Skin epidermis (tissue), 12 donors: ENCODE data around the gene ZFR.

Source experiments
- H3K27ac ChIP-seq, 21 experiments: fragments of 200-600 bp; sonication (generic) in 11 of 21; one replicate each; pipeline ENCODE4 v1.5.0; 2020; ENCODE audit warnings: mild to moderate bottlenecking in 3 of 21, inconsistent platforms in 2 of 21, moderate library complexity in 2 of 21
- H3K4me3 ChIP-seq, 7 experiments: fragments of 200-600 bp; sonication (generic) in 2 of 7; one replicate each; pipeline ENCODE4 v1.5.0; 2020; ENCODE audit warnings: inconsistent platforms in 2 of 7, mild to moderate bottlenecking in 2 of 7, moderate library complexity in 1 of 7

ZFR gene

GRCh38 chr5:32444431-32445286, at the start of gene ZFR:
TSS of gene ZFR (minus strand) at chr5:32444740. CDS start at chr5:32444658, 82 bp downstream.
- Histone ChIP-seq H3K27ac (peak within 1 kb of the TSS; percentile 87 to 99 (median 97)), H3K4me3 (peak within 1 kb of the TSS; percentile 70 to 95 (median 90))

- Histone ChIP-seq H3K27ac (no peak overlapping the region), H3K4me3 (no peak overlapping the region)
Measured at GRCh38 chr5:32490972-32491557, 46.5 kb upstream of the ZFR start.

DNA sequence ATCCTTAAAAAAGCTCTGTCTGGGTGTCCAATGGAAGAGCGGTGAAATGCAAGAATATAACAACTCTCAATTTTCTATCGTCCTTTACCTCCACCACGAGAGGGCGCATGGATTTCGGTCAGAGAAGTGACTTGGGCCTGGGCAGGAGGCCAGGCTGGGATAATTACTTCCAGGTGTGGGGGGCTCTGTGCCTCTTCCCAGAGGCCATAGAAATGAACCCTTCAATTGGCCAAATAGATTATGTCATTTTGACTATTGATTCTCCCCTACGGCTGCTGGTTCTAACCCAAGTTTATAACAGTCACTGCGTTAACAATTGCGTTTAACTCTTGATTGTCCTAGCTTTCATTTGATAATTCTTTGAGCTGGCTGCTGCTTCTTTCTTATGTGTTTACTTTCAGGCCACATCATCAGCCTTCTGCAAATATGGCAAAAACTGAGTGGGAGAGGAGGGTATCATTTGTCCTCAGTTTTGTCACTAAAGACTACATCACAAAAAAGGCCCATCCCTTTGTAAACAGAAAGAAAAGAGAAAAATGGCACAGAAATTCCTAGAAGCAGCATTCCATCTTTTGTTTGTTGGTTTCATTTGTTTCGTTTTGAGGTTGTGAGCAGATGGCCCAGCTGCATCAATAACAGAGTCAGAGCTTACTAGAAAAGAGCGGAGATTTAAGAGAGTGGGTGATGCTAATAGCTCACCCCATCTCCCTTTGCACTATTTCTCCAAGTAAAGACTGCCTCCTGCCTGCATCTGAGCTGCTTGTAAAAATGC, 45.4 kb upstream of the ZFR start:
- no peak overlapping the region for H3K27ac ChIP-seq
- H3K4me3 ChIP-seq, result no peak overlapping the region

- no peak overlapping the region for H3K27ac ChIP-seq
- no peak overlapping the region for H3K4me3 ChIP-seq
Measured at GRCh38 chr5:32487424-32487823, 42.9 kb upstream of the ZFR start.

DNA sequence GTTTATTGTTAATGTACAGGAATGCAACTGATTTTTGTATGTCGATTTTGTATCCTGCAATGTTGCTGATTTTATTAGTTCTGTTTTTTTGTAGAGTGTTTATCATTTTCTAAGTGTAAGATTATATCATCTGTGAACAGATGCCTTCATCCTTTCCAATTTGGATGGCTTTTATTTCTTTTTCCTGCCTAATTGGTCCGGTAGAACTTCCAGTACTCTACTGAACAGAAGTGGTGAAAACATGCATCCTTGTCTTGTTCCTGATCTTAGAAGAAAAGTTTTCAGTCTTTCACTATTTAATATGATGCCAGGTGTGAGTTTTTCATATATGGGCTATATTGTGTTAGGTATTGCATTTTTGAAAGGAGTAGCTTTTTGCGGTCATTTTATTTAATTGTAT, 42.5 kb upstream of the ZFR start:
- Histone ChIP-seq H3K4me3 (no peak overlapping the region), H3K27ac (no peak overlapping the region)

- Histone ChIP-seq H3K4me3 (no peak overlapping the region), H3K27ac (no peak overlapping the region)
Measured at GRCh38 chr5:32482193-32482592, 37.7 kb upstream of the ZFR start.

GRCh38 chr5:32479096-32479495, 34.6 kb upstream of the ZFR start:
- Histone ChIP-seq H3K4me3 (no peak overlapping the region), H3K27ac (no peak overlapping the region)

DNA sequence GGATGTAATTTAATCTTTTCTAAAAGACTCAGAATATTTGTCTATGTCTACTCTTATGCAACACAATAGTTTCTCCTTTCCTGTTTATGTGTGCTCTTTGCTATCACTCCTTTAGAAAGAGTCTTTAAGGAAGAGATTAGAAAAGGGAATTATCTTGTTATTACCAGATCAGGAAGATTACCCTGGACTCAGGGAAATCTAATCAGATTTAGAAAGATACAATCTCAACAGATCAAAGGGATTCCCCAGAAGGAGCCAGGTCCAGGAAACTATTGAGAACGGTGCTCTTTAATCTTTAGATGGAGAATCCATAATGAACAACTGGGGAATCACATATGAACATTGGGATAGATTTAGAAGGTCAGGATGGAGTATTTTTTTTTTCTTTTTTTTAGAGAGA, 32.4 kb upstream of the ZFR start:
- Histone ChIP-seq H3K27ac (no peak overlapping the region), H3K4me3 (no peak overlapping the region)

DNA sequence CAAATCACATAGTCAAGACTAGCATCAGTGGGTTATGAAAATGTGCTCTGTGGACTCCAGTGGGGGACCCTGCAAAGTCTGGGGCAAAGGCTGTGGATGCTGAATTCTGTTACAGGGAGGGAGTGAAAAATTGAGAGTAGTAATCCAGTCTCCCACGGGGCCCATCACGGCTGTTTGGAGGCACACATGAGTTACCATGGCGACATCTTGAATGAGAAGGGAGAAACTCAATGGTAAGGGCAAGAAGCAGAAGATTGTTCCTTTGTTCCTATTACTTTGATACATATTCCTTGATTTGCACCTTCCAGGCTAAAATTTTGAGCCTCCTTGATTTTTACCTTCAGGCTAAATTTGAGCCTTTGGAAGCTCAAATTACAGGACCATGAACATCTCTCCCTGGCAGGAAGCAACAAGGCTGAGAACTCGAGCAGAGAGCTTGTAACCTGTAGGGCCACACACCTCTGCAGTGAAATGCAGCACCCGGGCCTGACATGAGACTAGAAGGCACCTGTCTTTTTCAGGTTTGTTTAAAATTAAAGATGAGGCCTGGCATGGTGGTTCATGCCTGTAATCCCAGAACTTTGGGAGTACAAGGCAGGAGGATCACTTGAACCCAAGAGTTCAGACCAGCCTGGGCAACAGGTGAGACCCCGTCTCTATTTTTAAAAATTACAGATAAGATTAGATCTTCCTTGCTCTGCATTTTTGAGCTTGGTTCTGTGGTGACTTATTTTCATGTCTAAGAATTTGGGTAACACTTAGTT, 31.0 kb upstream of the ZFR start:
- no peak overlapping the region for H3K4me3 ChIP-seq
- no peak overlapping the region for H3K27ac ChIP-seq

DNA sequence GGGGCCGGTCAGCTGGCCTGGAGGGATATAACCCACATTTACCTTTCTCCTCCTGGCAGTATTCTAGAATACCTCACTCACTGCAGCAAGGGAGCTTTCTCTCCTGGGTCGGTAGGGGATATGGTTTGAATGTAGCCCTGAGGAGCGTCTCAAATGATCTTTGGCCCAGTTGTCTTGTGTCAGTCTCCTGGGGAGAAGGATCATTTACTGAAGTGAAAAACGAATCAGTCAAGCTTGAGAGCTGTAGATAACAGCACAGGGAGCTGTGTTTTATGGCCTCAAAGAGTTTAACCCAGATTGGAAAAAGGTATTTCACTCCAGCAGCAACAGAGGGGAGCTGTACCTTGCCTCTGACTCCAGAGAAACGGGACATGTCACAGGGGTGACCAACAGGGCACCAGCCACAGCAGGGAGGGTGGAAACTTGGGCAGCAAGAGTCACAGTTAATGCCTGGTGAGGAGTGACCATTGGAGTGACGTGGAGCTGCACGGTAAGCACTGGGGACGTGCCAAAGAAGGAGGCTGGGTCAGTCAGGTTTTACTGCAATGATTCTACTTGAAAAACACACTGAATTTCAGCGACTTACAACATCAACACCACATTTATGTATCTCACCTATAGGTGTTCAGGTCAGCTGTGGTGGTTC, 29.8 kb upstream of the ZFR start:
- Histone ChIP-seq H3K4me3 (no peak overlapping the region), H3K27ac (no peak overlapping the region)

DNA sequence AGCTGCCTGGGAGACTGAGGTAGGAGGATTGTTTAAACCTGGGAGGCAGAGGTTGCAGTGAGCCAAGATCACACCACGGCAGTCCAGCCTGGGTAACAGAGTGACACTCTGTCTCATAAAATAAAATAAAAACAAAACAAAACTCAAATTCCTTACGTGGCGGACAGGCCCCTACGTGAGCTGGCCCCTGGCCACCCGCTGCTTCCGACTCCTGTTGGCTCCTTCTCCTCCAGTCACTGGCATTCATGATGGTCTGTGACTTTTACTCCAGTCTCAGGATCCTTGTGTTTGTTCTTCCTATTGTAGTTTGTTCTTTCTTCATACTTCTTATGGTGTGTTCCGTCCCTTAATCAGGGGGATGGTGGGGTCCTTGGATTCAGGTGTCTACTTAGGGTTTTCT, 28.5 kb upstream of the ZFR start:
- no peak overlapping the region for H3K27ac ChIP-seq
- H3K4me3 ChIP-seq, result no peak overlapping the region

GRCh38 chr5:32471784-32472183, 27.2 kb upstream of the ZFR start:
- Histone ChIP-seq H3K4me3 (no peak overlapping the region), H3K27ac (no peak overlapping the region)

DNA sequence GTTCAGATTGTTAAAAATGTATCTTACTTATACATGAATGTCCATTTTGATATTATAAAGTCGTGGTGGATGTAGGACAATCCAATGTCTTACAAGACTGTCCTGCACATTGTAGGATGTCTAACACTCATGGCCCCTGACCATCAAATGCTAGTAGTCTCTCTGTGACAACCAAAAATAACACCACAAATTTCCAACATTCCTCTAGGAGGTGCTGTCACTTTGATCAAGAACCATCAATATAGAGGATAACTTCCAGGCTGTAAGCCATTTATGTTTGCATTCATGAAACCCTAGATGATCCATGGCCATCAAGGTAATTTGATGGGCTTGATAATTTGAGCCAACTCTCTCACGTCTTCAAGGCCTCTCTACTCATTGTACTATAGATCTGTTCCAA, 20.5 kb upstream of the ZFR start:
- no peak overlapping the region for H3K4me3 ChIP-seq
- no peak overlapping the region for H3K27ac ChIP-seq

DNA sequence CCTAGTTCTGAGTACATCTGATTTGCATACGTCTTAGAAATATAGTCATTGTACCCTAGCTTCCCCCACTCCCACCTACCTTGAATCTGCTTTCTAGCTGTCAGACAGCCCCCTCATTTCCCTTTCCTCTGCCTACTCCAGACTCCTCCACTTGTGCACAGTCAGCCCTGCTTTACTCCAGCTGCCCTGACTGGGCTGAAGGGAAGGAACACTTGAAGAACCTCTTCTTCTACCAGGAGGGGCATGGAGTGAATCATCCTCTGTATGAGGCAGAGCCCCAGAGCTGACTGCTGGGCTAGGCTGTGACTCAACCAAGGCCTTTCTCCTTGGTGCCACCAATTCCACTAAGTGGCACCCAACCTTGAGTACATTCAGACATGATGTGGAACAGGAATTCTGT, 18.1 kb upstream of the ZFR start:
- H3K4me3 ChIP-seq, result no peak overlapping the region
- no peak overlapping the region for H3K27ac ChIP-seq

DNA sequence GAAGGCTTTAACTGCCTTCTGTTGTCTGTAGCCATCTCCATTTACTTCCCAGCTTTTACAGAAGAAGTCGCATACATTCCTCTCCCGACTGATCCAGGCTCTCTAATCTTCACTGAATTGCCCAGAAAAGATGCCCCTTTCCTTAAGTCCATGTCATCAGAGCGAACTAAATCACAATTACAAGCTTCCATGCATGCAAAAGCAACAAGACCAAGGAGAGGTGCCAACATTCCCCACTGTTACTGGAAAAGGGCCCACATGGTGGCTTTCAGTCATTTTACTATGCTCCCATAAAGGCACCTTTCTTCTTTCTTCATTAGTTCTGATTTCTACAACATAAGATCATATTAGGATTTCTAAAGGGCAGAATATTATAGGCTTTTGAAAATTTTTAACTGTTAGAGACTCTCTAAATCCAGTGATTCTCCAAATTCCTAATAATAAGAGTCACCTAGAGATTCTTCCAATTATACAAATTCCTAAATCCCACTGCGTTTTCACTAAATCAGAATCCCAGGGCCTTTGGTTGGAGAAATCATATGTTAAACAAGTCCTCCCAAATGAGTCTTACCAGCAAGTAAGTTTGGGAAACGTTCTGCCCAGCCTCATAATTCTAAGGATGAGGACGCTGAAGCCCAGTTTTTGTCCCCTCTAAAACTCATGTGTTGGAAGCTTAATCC, 17.0 kb upstream of the ZFR start:
- no peak overlapping the region for H3K4me3 ChIP-seq
- no peak overlapping the region for H3K27ac ChIP-seq

DNA sequence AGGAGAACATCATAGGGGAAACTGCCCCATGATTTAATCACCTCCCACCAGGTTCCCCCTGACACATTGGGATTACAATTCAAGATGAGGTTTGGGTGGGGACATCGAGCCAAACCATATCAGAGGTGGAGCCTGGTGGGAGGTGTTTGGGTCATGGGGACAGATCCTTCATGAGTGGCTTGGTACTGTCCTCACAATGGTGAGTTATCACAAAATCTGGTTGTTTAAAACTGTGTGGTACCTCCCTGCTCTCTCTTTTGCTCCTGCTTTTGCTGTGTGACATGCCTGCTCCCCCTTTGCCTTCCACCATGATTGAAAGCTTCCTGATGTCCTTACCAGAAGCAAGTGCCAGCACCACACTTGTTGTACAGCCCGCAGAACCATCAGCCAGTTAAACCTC, 16.2 kb upstream of the ZFR start:
- Histone ChIP-seq H3K4me3 (no peak overlapping the region), H3K27ac (no peak overlapping the region)

DNA sequence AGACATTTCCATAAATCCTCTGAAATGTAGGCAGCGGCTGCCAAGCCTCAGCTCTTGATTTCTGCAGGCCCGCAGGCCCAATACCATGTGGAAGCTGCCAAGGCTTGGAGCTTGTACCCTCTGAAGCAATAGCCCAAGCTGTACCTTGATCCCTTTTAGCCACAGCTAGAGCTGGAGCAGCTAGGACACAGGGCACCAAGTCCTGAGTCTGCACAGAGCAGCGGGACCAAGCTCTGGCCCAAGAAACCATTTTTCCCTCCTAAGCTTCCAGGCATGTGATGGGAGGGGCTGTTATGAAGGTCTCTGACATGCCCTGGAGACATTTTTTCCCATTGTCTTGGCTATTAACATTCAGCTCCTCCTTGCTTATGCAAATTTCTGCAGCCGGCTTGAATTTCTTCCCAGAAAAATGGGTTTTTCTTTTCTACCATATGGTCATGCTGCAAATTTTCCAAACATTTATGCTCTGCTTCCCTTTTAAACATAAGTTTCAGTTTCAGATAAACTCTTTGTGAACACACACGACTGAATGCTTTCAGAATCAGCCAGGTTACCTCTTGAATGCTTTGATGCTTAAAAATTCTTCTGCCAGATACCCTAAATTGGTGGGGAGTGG, 14.4 kb upstream of the ZFR start:
- Histone ChIP-seq H3K4me3 (no peak overlapping the region), H3K27ac (no peak overlapping the region)

DNA sequence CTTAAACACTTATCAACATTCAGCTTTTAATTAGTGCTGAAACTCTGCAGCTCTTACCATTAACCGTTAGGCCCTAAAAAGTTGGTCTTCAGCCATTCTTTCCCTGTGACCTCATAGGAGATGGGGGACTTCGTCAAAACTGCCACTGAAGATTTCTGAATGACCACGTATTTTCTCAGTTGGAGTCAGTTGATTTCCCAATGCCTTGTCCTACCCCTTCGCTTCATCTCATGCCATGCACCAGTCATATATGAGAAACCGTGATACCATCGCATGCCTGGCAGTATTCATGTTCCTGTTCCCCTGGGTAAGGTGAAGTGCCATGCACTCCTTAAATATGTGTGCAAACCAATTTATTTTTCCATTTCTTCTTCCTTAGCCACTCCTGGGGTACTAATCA, 10.8 kb upstream of the ZFR start:
- Histone ChIP-seq H3K4me3 (no peak overlapping the region), H3K27ac (no peak overlapping the region)

DNA sequence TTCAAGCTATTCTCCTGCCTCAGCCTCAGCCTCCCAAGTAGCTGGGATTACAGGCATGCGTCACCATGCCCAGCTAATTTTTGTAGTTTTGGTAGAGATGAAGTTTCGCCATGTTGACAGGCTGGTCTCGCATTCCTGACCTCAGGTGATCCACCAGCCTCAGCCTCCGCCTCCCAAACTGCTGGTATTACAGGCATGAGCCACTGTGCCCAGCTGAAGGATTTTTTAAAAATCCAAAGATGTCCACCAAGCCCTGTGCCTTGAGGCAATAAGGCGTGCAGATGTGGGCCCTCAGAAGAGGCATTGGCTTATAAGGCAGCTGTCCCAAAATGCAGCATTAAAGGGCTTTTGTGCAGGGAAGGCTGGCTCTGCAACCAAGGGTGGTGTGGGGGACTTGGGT, 10.3 kb upstream of the ZFR start:
- Histone ChIP-seq H3K27ac (no peak overlapping the region), H3K4me3 (no peak overlapping the region)
